HCT116 (cell line): ENCODE results near the gene PDILT.

ENCODE experiments used
- ELF1 ChIP-seq: IDR thresholded peaks from 2 replicates; pipeline ENCODE4 v1.6.1; 2012; ENCODE audit warnings: low read depth, borderline replicate concordance
- EZH2 ChIP-seq: fragments of 200-600 bp; sonication (generic); IDR thresholded peaks from 2 replicates; pipeline ENCODE4 v1.6.1; 2017; ENCODE audit warnings: antibody characterized with exemption, mixed run types
- EZH2phosphoT487 ChIP-seq: fragments of 200-600 bp; IDR thresholded peaks from 2 replicates; pipeline ENCODE4 v1.6.1; 2018; ENCODE audit warnings: antibody characterized with exemption, borderline replicate concordance
- FOSL1 ChIP-seq: IDR thresholded peaks from 2 replicates; pipeline ENCODE4 v1.6.1; 2012; ENCODE audit warnings: low read depth
- JUND ChIP-seq: IDR thresholded peaks from 2 replicates; pipeline ENCODE4 v1.6.1; 2012
- POLR2A ChIP-seq: IDR thresholded peaks from 2 replicates; pipeline ENCODE4 v1.7.0; 2011; ENCODE audit warnings: borderline replicate concordance; ENCODE audit not compliant: insufficient read depth, insufficient read length; ENCODE audit errors: extremely low read depth
- POLR2AphosphoS5 ChIP-seq: IDR thresholded peaks from 2 replicates; pipeline ENCODE4 v1.6.1; 2011; ENCODE audit warnings: mild to moderate bottlenecking, low read depth, low read length, moderate library complexity
- REST ChIP-seq: IDR thresholded peaks from 2 replicates; pipeline ENCODE4 v1.6.1; 2012; ENCODE audit warnings: low read depth
- SIN3A ChIP-seq: IDR thresholded peaks from 2 replicates; pipeline ENCODE4 v1.6.1; 2012; ENCODE audit warnings: low read depth
- YY1 ChIP-seq: IDR thresholded peaks from 2 replicates; pipeline ENCODE4 v1.6.1; 2011; ENCODE audit warnings: low read length, low read depth, moderate library complexity, mild to moderate bottlenecking; ENCODE audit not compliant: insufficient replicate concordance; ENCODE audit errors: extremely low read depth
- ZFX ChIP-seq: fragments of 450-650 bp; IDR thresholded peaks from 2 replicates; pipeline ENCODE4 v1.6.1; 2017
- ZNF274 ChIP-seq: fragments of 200-500 bp; sonication (Bioruptor generic); IDR thresholded peaks from 2 replicates; pipeline ENCODE4 v1.6.1; 2014; ENCODE audit warnings: mild to moderate bottlenecking, low read depth, low read length, inconsistent platforms
- TF ChIP-seq, protein P1 (sequence below), 3 experiments: fragments of 200-600 bp in 1 of 3; sonication (generic) in 1 of 3; IDR thresholded peaks in 2 of 3; conservative IDR thresholded peaks in 1 of 3; 2 replicates each; pipeline ENCODE4 v1.5.1; 2012 to 2017; ENCODE audit warnings: low read depth in 2 of 3, low read length in 2 of 3, antibody characterized with exemption in 1 of 3, borderline replicate concordance in 1 of 3, control low read depth in 1 of 3, mild to moderate bottlenecking in 1 of 3, mixed read lengths in 1 of 3, mixed run types in 1 of 3, moderate library complexity in 1 of 3; ENCODE audit not compliant: insufficient read depth in 1 of 3
- TF ChIP-seq, protein P2 (sequence below): IDR thresholded peaks from 2 replicates; pipeline ENCODE4 v1.6.1; 2011; ENCODE audit warnings: mild to moderate bottlenecking, low read length, moderate library complexity; ENCODE audit not compliant: insufficient replicate concordance; ENCODE audit errors: extremely low read depth

DNA sequence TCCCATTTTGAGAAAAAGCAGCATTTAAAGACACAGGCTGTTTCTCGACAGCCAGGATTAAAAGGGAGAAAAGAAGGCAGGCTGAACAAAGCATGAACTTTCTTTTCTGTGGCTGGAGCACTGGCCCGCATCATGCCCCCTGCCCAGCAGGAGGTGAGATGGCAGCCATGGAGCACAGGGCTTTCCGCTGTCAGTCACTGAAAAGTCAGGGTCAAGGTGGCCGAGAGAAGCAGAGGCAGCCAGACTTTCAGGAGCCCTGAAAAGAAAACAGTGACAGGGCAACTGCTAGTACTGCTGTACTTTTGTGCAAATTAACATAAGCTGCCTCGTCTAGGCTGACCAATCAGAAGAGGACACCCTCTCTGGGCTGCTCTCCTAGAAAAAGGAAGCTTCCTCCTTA is 71.4 kb downstream of the PDILT start:
- TF ChIP-seq, protein P1, sequence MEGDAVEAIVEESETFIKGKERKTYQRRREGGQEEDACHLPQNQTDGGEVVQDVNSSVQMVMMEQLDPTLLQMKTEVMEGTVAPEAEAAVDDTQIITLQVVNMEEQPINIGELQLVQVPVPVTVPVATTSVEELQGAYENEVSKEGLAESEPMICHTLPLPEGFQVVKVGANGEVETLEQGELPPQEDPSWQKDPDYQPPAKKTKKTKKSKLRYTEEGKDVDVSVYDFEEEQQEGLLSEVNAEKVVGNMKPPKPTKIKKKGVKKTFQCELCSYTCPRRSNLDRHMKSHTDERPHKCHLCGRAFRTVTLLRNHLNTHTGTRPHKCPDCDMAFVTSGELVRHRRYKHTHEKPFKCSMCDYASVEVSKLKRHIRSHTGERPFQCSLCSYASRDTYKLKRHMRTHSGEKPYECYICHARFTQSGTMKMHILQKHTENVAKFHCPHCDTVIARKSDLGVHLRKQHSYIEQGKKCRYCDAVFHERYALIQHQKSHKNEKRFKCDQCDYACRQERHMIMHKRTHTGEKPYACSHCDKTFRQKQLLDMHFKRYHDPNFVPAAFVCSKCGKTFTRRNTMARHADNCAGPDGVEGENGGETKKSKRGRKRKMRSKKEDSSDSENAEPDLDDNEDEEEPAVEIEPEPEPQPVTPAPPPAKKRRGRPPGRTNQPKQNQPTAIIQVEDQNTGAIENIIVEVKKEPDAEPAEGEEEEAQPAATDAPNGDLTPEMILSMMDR (IDR thresholded peaks at IDR 0.05 in 2 of 3, conservative IDR thresholded peaks at IDR 0.05 in 1 of 3; ENCODE audit: borderline replicate concordance in 1 of 3, insufficient read depth in 1 of 3, low read depth in 2 of 3, low read length in 2 of 3), result no peak
- TF ChIP-seq, protein P2, sequence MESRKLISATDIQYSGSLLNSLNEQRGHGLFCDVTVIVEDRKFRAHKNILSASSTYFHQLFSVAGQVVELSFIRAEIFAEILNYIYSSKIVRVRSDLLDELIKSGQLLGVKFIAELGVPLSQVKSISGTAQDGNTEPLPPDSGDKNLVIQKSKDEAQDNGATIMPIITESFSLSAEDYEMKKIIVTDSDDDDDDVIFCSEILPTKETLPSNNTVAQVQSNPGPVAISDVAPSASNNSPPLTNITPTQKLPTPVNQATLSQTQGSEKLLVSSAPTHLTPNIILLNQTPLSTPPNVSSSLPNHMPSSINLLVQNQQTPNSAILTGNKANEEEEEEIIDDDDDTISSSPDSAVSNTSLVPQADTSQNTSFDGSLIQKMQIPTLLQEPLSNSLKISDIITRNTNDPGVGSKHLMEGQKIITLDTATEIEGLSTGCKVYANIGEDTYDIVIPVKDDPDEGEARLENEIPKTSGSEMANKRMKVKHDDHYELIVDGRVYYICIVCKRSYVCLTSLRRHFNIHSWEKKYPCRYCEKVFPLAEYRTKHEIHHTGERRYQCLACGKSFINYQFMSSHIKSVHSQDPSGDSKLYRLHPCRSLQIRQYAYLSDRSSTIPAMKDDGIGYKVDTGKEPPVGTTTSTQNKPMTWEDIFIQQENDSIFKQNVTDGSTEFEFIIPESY, result no peak
- TF ChIP-seq FOSL1 (no peak), EZH2phosphoT487 (no peak), POLR2A (no peak), EZH2 (no peak), POLR2AphosphoS5 (no peak), SIN3A (no peak), ZNF274 (no peak), REST (no peak), YY1 (no peak), ZFX (no peak), ELF1 (no peak), JUND (no peak)
